Measurements from ENCODE around the gene NKX2-3.

NKX2-3 gene

DNA sequence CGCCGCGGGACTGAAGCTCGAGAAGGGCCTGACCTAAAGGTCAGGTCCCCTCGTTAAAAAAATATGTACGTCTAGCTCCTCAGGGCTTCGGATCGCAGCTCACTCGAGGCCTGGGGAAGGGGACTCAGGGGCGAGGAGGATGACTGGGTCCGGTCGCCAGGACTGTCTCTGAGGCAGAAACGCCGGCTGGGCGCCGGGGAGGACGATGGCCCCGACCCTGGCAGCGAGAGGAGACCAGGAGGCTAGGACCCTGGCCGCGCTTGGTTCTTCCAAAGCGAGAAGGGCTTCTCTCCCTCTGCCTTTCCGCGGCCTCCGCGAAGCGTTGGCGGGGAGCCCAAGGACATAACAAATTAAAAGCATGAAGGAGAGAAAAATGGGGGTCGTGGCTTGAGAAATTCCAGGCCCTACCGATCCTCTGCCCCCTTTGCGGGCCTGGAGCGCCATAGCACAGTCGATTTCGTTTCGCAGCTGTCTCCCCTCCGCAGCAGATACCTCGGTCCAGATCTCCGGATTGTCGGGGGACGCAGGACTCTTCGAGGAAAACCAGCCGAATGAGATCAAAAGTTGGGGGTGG, 3.1 kb downstream of the NKX2-3 start:
- peak overlapping the region; percentile 24; the same call in 1 of the 2 replicates for H3K4me3 ChIP-seq (ENCODE audit: low read depth, low read length)
- H3K36me3 ChIP-seq (ENCODE audit: control insufficient read depth, insufficient read depth, low read length): no peaks in the 10 kb centered on the region
- H3K4me1 ChIP-seq (ENCODE audit: control insufficient read depth, insufficient read depth, low read length): peaks cover 37% of the 10 kb centered on the region
- no peak overlapping the region for H3K9ac ChIP-seq (ENCODE audit: low read length)
- no peaks in the 10 kb centered on the region for H3K9me3 ChIP-seq (ENCODE audit: control insufficient read depth, insufficient read depth, low read depth, low read length)
- peaks cover 100% of the 10 kb centered on the region for H3K27me3 ChIP-seq (ENCODE audit: control insufficient read depth, insufficient read depth, low read length)
- no peak overlapping the region for H3K27ac ChIP-seq (ENCODE audit: low read depth, low read length)

DNA sequence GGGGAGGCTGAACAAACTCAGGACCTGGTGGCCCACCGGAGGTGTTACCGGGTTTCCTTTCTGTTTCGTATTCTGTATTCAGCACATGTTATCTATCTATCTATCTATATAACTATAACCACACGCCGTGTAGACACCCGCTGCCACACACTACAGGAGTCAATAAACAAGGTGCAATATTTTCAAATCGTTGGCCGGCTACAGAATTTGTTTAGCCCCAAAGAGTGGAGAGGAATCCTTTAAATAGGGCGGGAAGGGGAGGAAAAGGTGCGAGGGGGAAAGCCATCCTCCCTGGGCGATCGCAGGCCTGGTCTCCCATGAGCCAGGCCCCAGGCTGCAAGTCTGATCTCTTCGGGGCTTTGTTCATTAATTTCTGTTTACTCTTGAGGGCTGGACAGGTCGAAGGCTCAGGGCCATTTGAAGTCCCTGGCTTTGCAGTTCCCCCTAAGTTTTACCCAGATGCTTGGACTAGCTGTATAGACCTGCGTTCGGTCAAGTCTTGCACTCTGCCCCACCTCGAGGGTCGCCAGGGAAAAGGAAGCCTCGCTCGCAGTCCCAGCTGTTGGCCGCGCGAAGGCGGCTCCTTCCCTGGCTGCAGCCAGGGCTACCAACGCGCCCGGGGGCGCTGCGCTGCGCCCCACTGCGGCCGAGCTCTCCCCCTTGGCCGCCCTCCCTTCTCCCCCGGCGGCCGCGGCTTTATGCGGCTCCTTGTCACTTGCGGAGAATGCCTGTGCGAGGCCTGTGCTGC, 3.8 kb downstream of the NKX2-3 start:
- Histone ChIP-seq H3K27me3 (ENCODE audit: control insufficient read depth, insufficient read depth, low read length) (peaks cover 100% of the 10 kb centered on the region), H3K27ac (ENCODE audit: low read depth, low read length) (no peak overlapping the region), H3K4me3 (ENCODE audit: low read depth, low read length) (peak overlapping the region; percentile 56), H3K9me3 (ENCODE audit: control insufficient read depth, insufficient read depth, low read depth, low read length) (no peaks in the 10 kb centered on the region), H3K36me3 (ENCODE audit: control insufficient read depth, insufficient read depth, low read length) (no peaks in the 10 kb centered on the region), H3K4me1 (ENCODE audit: control insufficient read depth, insufficient read depth, low read length) (peaks cover 37% of the 10 kb centered on the region), H3K9ac (ENCODE audit: low read length) (no peak overlapping the region)

DNA sequence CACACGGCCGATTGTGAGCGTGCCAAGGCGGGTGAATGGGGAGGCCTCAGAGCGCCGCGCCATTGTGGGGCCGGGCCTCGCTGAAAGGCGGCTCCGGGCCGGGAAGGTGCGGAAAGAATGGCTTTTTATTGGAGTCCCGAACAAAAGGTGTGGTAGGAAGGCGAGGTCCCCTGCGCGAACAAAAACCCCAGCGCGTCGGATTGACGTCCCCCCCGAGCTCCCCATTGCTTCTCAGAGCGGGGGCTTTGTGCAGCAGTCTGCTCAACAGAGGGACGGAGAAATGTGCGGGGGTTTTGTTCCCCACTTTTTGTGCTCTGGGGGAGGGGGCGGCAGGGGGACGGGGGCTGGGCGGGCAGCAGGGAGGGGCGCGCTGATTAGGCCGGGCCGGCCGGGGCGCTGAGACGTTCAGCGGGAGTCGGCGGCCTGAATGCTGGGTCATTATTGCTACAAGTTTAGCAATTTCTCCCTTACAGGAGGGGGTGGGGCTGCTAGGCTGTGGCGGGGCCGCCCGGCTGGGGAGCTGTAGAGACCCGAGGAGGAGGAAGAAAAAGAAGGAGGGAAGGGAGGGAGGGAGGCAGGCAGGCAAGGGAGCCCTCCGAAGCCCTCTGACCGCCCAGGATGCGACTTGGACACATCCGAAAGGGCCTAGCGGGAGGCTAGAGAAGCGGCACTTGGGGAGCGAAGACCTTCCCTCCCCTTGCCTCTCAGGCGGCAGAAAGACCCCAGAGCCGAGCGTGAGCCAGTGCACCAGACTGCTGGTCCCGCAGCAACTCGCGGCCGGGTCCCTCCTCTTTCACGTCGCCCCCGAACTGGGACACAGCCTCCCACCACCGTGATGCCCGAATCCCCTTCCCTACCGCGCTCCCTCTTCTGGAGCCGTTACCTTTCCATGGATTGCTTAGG, 4.6 kb downstream of the NKX2-3 start:
- Histone ChIP-seq H3K4me3 (ENCODE audit: low read depth, low read length) (peak overlapping the region; percentile 56), H3K9me3 (ENCODE audit: control insufficient read depth, insufficient read depth, low read depth, low read length) (no peaks in the 10 kb centered on the region), H3K4me1 (ENCODE audit: control insufficient read depth, insufficient read depth, low read length) (peaks cover 37% of the 10 kb centered on the region), H3K36me3 (ENCODE audit: control insufficient read depth, insufficient read depth, low read length) (no peaks in the 10 kb centered on the region), H3K27me3 (ENCODE audit: control insufficient read depth, insufficient read depth, low read length) (peaks cover 100% of the 10 kb centered on the region), H3K9ac (ENCODE audit: low read length) (no peak overlapping the region), H3K27ac (ENCODE audit: low read depth, low read length) (no peak overlapping the region)

DNA sequence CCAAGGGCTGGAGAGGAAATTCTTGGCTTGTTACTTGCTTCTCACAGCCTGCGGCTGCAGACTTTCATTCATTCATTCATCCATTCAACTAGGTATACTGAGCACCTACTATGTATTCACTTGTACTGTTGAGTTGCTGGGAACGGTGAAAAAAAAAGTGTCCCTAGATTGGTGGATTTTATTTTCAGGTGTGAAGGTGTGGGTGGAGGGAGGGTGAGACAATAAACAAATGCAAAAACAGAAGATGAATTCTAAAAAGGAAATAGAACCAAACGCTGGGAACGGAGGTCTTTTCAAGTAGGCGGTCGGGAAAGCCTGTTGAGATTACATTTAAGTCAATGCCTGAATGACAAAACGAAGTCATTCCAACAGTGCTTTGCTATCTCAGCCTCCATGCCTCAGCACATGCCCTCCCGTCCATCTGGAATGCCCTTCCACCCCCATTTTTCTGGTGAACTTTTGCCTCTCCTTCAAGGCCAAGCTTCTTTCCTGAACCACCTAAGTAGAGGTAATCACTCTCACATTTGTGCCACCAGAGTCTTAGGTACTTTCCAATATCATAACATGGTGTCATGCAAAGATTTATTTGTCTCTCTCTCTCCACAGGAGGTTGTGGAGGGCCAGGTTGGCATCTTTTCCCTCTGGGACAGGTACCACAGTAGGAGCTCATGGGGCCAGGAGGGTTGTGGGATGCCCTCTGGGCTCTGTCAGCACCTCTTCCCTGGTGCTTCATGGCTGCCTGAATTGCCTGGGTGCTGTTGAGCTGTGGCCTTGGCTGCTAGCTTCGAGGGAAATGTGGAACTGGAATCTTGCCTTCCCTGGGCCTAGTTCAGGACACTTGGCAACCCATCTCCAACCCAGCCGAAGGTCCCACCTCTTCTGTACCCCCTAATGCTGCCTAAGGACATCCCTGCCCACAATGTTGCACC, 5.5 kb downstream of the NKX2-3 start:
- H3K9me3 ChIP-seq (ENCODE audit: control insufficient read depth, insufficient read depth, low read depth, low read length): no peaks in the 10 kb centered on the region
- peak overlapping the region; percentile 56 for H3K4me3 ChIP-seq (ENCODE audit: low read depth, low read length)
- H3K9ac ChIP-seq (ENCODE audit: low read length): no peak overlapping the region
- peaks cover 34% of the 10 kb centered on the region for H3K4me1 ChIP-seq (ENCODE audit: control insufficient read depth, insufficient read depth, low read length)
- H3K27ac ChIP-seq (ENCODE audit: low read depth, low read length): no peak overlapping the region
- no peaks in the 10 kb centered on the region for H3K36me3 ChIP-seq (ENCODE audit: control insufficient read depth, insufficient read depth, low read length)
- peaks cover 100% of the 10 kb centered on the region for H3K27me3 ChIP-seq (ENCODE audit: control insufficient read depth, insufficient read depth, low read length)

DNA sequence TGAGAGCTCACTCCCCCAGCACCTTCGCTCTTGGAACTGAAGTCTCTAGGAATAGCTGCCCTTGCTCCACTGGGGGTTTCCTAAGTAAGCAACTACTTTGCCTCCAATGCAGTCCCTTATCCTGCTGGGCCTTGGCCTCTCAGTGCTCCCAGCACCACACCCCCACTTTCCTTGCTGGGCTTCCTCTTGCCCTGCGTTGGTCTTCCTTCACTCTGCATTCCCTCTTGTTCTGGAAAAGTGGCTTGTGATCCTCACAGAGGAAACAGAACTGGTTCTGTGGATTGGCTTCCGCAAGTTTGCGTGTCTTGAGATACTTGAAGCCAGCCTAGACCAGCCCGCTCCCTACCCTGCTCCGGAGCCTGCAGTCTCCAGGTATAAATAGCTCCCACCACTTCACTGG, 6.4 kb downstream of the NKX2-3 start:
- H3K4me1 ChIP-seq (ENCODE audit: control insufficient read depth, insufficient read depth, low read length): peaks cover 30% of the 10 kb centered on the region
- H3K4me3 ChIP-seq (ENCODE audit: low read depth, low read length): no peak overlapping the region
- H3K9me3 ChIP-seq (ENCODE audit: control insufficient read depth, insufficient read depth, low read depth, low read length): no peaks in the 10 kb centered on the region
- no peak overlapping the region for H3K27ac ChIP-seq (ENCODE audit: low read depth, low read length)
- H3K27me3 ChIP-seq (ENCODE audit: control insufficient read depth, insufficient read depth, low read length): peaks cover 100% of the 10 kb centered on the region
- H3K9ac ChIP-seq (ENCODE audit: low read length): no peak overlapping the region
- H3K36me3 ChIP-seq (ENCODE audit: control insufficient read depth, insufficient read depth, low read length): no peaks in the 10 kb centered on the region

DNA sequence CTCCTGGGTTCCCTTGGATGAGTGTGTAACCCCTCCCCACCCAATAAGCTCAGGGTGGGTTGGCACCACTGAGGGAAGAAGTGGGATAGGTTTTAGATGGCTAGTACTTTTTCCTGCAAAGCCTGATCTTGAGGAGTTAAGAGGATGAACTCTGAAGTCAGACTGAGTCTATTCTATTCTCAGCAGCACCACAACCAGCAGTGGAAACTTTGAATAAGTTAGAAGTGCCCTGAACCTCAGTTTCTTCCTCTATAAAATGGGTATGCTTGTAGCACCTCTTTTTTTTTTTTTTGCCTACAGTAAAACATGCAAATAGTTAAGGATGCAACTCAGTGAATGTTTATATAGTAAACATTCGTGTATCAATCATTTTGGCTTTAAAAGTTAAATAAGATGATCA, 7.1 kb downstream of the NKX2-3 start:
- no peak overlapping the region for H3K27ac ChIP-seq (ENCODE audit: low read depth, low read length)
- no peaks in the 10 kb centered on the region for H3K9me3 ChIP-seq (ENCODE audit: control insufficient read depth, insufficient read depth, low read depth, low read length)
- H3K36me3 ChIP-seq (ENCODE audit: control insufficient read depth, insufficient read depth, low read length): no peaks in the 10 kb centered on the region
- peaks cover 26% of the 10 kb centered on the region for H3K4me1 ChIP-seq (ENCODE audit: control insufficient read depth, insufficient read depth, low read length)
- peaks cover 100% of the 10 kb centered on the region for H3K27me3 ChIP-seq (ENCODE audit: control insufficient read depth, insufficient read depth, low read length)
- H3K9ac ChIP-seq (ENCODE audit: low read length): no peak overlapping the region
- H3K4me3 ChIP-seq (ENCODE audit: low read depth, low read length): no peak overlapping the region

DNA sequence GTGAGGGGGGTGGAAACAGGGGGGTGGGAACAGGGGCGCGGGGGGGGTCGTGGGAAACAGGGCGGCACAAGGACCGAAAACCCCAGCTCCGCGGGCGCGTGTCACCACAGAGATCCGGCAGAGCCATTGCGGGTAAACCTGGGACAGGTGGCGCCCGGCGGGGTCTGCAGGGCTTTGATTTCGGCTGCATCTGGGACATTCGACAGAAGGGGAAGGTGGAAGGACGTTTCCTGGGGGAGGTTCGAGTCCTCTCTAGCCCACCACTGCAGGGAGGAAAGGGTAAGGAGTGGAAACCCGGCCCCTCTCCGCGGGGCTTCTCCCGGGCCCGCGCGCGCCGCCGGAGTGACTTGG, 7.5 kb downstream of the NKX2-3 start:
- H3K27me3 ChIP-seq (ENCODE audit: control insufficient read depth, insufficient read depth, low read length): peaks cover 100% of the 10 kb centered on the region
- H3K27ac ChIP-seq (ENCODE audit: low read depth, low read length): no peak overlapping the region
- H3K9ac ChIP-seq (ENCODE audit: low read length): no peak overlapping the region
- peaks cover 24% of the 10 kb centered on the region for H3K4me1 ChIP-seq (ENCODE audit: control insufficient read depth, insufficient read depth, low read length)
- H3K4me3 ChIP-seq (ENCODE audit: low read depth, low read length): peak overlapping the region; percentile 36
- no peaks in the 10 kb centered on the region for H3K9me3 ChIP-seq (ENCODE audit: control insufficient read depth, insufficient read depth, low read depth, low read length)
- no peaks in the 10 kb centered on the region for H3K36me3 ChIP-seq (ENCODE audit: control insufficient read depth, insufficient read depth, low read length)

DNA sequence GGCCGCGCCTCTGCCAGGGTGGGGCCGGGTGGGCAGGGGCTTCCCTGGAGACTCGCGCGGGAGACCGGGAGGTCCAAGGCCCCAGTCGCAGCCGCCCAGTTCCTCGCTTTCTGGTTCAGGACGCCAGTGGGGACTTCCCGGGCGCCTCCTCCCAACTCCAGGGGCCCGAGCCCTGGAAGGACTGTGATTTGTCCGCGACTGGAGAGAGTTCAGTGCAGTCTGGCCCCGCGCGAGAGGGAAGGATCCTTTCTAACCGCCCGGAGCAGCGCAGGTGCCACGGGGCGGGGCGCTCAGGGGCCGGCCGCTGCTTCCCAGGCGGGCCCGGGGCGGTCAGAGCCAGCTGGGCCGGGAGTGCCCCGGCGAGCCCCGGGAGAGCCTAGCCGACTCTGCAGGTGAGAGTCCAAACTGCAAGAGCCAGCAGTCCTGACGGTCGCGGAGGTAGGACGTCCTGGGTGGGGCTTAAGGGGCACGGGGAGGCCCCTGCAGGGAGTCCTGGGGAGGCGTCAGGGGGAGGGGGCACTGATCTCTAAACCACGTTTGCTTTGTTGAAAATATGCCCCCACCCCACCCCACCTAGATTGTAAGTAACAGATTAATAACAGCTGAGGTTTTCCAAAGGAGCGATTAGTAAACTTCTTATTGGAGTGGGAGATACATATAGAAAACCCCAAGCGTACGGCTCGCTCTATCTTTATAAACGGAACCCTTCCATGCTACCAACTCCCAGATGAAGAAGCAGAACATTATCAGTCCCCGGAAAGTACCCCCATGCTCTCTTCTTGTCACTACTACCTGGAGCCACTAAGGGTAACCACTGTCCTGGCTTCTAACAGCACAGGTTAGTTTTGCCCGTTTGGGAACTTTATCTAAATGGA, 8.2 kb downstream of the NKX2-3 start:
- Histone ChIP-seq H3K27me3 (ENCODE audit: control insufficient read depth, insufficient read depth, low read length) (peaks cover 100% of the 10 kb centered on the region), H3K9me3 (ENCODE audit: control insufficient read depth, insufficient read depth, low read depth, low read length) (no peaks in the 10 kb centered on the region), H3K4me3 (ENCODE audit: low read depth, low read length) (peak overlapping the region; percentile 36), H3K4me1 (ENCODE audit: control insufficient read depth, insufficient read depth, low read length) (peaks cover 20% of the 10 kb centered on the region), H3K9ac (ENCODE audit: low read length) (no peak overlapping the region), H3K27ac (ENCODE audit: low read depth, low read length) (no peak overlapping the region), H3K36me3 (ENCODE audit: control insufficient read depth, insufficient read depth, low read length) (no peaks in the 10 kb centered on the region)

DNA sequence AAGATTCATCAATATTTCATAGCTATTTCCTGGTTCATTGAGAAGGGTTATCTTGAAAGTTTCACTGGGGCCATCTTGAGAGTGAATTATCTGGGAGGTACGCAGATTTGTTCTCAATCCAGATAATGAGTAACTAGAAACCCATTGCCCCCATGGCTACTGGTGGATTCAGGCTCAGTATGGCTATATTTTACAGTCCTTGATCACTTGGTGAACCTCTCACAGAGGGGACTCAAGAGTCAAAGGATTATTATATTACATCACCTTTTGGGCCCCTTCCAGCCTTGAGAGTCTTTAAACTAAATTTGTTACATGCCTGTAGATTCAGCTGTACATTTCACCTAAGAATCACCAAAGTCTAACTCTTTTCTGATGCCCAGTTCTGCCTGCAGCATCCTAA, 11.6 kb downstream of the NKX2-3 start:
- no peaks in the 10 kb centered on the region for H3K9me3 ChIP-seq (ENCODE audit: control insufficient read depth, insufficient read depth, low read depth, low read length)
- H3K9ac ChIP-seq (ENCODE audit: low read length): no peak overlapping the region
- no peaks in the 10 kb centered on the region for H3K36me3 ChIP-seq (ENCODE audit: control insufficient read depth, insufficient read depth, low read length)
- H3K4me1 ChIP-seq (ENCODE audit: control insufficient read depth, insufficient read depth, low read length): no peaks in the 10 kb centered on the region
- H3K27ac ChIP-seq (ENCODE audit: low read depth, low read length): no peak overlapping the region
- no peak overlapping the region for H3K4me3 ChIP-seq (ENCODE audit: low read depth, low read length)
- peaks cover 100% of the 10 kb centered on the region for H3K27me3 ChIP-seq (ENCODE audit: control insufficient read depth, insufficient read depth, low read length)

DNA sequence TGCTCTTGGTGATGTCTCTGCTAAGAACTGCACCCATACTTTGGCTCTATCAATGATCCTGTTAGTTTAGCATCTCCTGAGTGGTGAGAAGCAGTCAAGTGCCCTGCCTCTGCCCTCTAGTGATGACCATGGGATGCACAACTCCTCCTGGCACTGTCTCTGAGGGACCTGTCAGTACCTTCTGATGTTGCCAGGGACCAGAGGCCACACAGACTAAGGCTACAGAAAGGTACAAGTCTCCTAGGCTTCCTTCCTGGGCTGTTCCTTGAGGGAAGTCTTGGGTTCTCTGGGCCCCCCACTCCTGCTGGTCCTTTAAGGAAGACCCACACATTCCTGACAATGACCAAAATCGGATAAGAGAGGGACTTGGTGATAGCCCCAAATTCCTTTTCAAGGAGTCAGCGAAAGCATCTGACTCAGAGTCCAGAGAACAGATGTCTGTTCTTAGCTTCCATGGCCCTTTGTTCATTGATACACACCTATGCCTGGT, 15.3 kb downstream of the NKX2-3 start:
- peaks cover 77% of the 10 kb centered on the region for H3K27me3 ChIP-seq (ENCODE audit: control insufficient read depth, insufficient read depth, low read length)
- peaks cover 5% of the 10 kb centered on the region for H3K4me1 ChIP-seq (ENCODE audit: control insufficient read depth, insufficient read depth, low read length)
- no peak overlapping the region for H3K4me3 ChIP-seq (ENCODE audit: low read depth, low read length)
- no peaks in the 10 kb centered on the region for H3K9me3 ChIP-seq (ENCODE audit: control insufficient read depth, insufficient read depth, low read depth, low read length)
- H3K27ac ChIP-seq (ENCODE audit: low read depth, low read length): no peak overlapping the region
- H3K9ac ChIP-seq (ENCODE audit: low read length): no peak overlapping the region
- H3K36me3 ChIP-seq (ENCODE audit: control insufficient read depth, insufficient read depth, low read length): no peaks in the 10 kb centered on the region

Measured in HUES6 (cell line).